ENCODE results near the gene CDK5R1.
"Not testable (repeated sequence)": the region's sequence is repeated elsewhere in the genome, so short reads cannot be mapped to it uniquely, and the experiment has no call there.

The CDK5R1 gene

GRCh38 chr17:32523827-32524552, 37.2 kb downstream of the CDK5R1 start:
- intact Hi-C loops (cut with DNase I; ENCODE audit: low total_unique reads) = no loop called here
- no peaks in the 10 kb centered on the region for H3K27me3 ChIP-seq
- peak in 1 of 2 donors; percentile 5 for DNase-seq
- no peak for TF ChIP-seq CTCF (IDR thresholded peaks at IDR 0.05)
- no peaks in the 10 kb centered on the region for H3K9me3 ChIP-seq
- H3K4me3 ChIP-seq = no peak overlapping the region
- peaks cover 0 to 24% (median 10%) of the 10 kb centered on the region in 4 donors for H3K4me1 ChIP-seq
- no peak overlapping the region for H3K27ac ChIP-seq
- H3K36me3 ChIP-seq = peaks cover 5 to 18% (median 13%) of the 10 kb centered on the region in 3 donors

GRCh38 chr17:32524553-32524880, 37.7 kb downstream of the CDK5R1 start:
- DNase-seq; H3K4me3 ChIP-seq; H3K27me3 ChIP-seq; H3K9me3 ChIP-seq; intact Hi-C loops (cut with DNase I; ENCODE audit: low total_unique reads); H3K27ac ChIP-seq: not testable (repeated sequence)
- Histone ChIP-seq H3K36me3 (peaks cover 5 to 22% (median 18%) of the 10 kb centered on the region in 3 donors), H3K4me1 (peaks cover 0 to 20% (median 6%) of the 10 kb centered on the region in 4 donors)

- H3K9me3 ChIP-seq = no peaks in the 10 kb centered on the region
- no peak overlapping the region for H3K27ac ChIP-seq
- H3K27me3 ChIP-seq = no peaks in the 10 kb centered on the region
- no peak for DNase-seq
- peaks cover 5 to 26% (median 20%) of the 10 kb centered on the region in 3 donors for H3K36me3 ChIP-seq
- TF ChIP-seq CTCF (IDR thresholded peaks at IDR 0.05) = no peak
- no peak overlapping the region for H3K4me3 ChIP-seq
- H3K4me1 ChIP-seq = peaks cover 0 to 14% (median 3%) of the 10 kb centered on the region in 4 donors
- intact Hi-C loops (cut with DNase I; ENCODE audit: low total_unique reads) = no loop called here
Observed at GRCh38 chr17:32525122-32525521, 38.3 kb downstream of the CDK5R1 start.

- Histone ChIP-seq H3K27ac (no peak overlapping the region), H3K4me3 (no peak overlapping the region), H3K27me3 (no peaks in the 10 kb centered on the region), H3K4me1 (peaks cover 0 to 9% (median 0%) of the 10 kb centered on the region in 4 donors), H3K9me3 (no peaks in the 10 kb centered on the region), H3K36me3 (peaks cover 5 to 26% (median 20%) of the 10 kb centered on the region in 3 donors)
- no peak for DNase-seq
- TF ChIP-seq CTCF (IDR thresholded peaks at IDR 0.05) = no peak
- intact Hi-C loops (cut with DNase I; ENCODE audit: low total_unique reads) = no loop called here
Observed at GRCh38 chr17:32527146-32527545, 40.4 kb downstream of the CDK5R1 start.

- Histone ChIP-seq H3K4me3 (no peak overlapping the region), H3K27me3 (no peaks in the 10 kb centered on the region), H3K27ac (no peak overlapping the region), H3K36me3 (peaks cover 5 to 36% (median 20%) of the 10 kb centered on the region in 3 donors), H3K9me3 (no peaks in the 10 kb centered on the region), H3K4me1 (peaks cover 0 to 9% (median 0%) of the 10 kb centered on the region in 4 donors)
- TF ChIP-seq CTCF (IDR thresholded peaks at IDR 0.05) = no peak
- intact Hi-C loops (cut with DNase I; ENCODE audit: low total_unique reads) = no loop called here
- DNase-seq = no peak
Observed at GRCh38 chr17:32528825-32529224, 42.0 kb downstream of the CDK5R1 start.

- no peak for TF ChIP-seq CTCF (IDR thresholded peaks at IDR 0.05)
- H3K9me3 ChIP-seq = no peaks in the 10 kb centered on the region
- no peaks in the 10 kb centered on the region for H3K27me3 ChIP-seq
- intact Hi-C loops (cut with DNase I; ENCODE audit: low total_unique reads) = no loop called here
- peaks cover 5 to 36% (median 20%) of the 10 kb centered on the region in 3 donors for H3K36me3 ChIP-seq
- H3K4me1 ChIP-seq = peaks cover 0 to 9% (median 0%) of the 10 kb centered on the region in 4 donors
- no peak overlapping the region for H3K4me3 ChIP-seq
- H3K27ac ChIP-seq = no peak overlapping the region
- DNase-seq = no peak
Observed at GRCh38 chr17:32529604-32530003, 42.8 kb downstream of the CDK5R1 start.
